SU-DHL-6 (cell line): ENCODE results near the gene FXYD3.

Source experiments
- H2AFZ ChIP-seq: fragments of 200-600 bp; sonication (generic); 2 replicates; pipeline ENCODE4 v1.6.1; 2014; ENCODE audit warnings: low read depth, mild to moderate bottlenecking, moderate library complexity, mixed read lengths, antibody characterized with exemption, low read length; ENCODE audit not compliant: severe bottlenecking
- H3F3A ChIP-seq: fragments of 200-600 bp; shearing (Covaris generic); 2 replicates; pipeline ENCODE4 v1.6.0; 2016; ENCODE audit warnings: antibody characterized with exemption, mild to moderate bottlenecking; ENCODE audit not compliant: insufficient read depth
- H3K27ac ChIP-seq: fragments of 200-600 bp; sonication (generic); 2 replicates; pipeline ENCODE4 v1.5.1; 2016; ENCODE audit warnings: low read depth, mild to moderate bottlenecking, low read length, moderate library complexity, mixed read lengths
- H3K27me3 ChIP-seq: fragments of 200-600 bp; sonication (generic), shearing (Covaris generic); 2 replicates; pipeline ENCODE4 v1.6.0; 2014; ENCODE audit warnings: mild to moderate bottlenecking, low read length
- H3K36me3 ChIP-seq: fragments of 200-600 bp; sonication (generic); 2 replicates; pipeline ENCODE4 v1.6.1; 2014; ENCODE audit warnings: mild to moderate bottlenecking, low read length, mixed read lengths
- H3K4me2 ChIP-seq: fragments of 300-600, 200-600 bp; shearing (Covaris generic), sonication (generic); 2 replicates; pipeline ENCODE4 v1.6.0; 2014; ENCODE audit warnings: low read length, low read depth, mild to moderate bottlenecking; ENCODE audit not compliant: poor library complexity, severe bottlenecking
- H3K4me3 ChIP-seq: fragments of 200-600 bp; sonication (generic); 2 replicates; pipeline ENCODE4 v1.5.1; 2014; ENCODE audit warnings: antibody characterized with exemption, low read length, mild to moderate bottlenecking, mixed read lengths; ENCODE audit not compliant: insufficient read depth, poor library complexity, severe bottlenecking
- H3K79me2 ChIP-seq: fragments of 200-600 bp; sonication (generic); 2 replicates; pipeline ENCODE4 v1.6.1; 2014; ENCODE audit warnings: mild to moderate bottlenecking, low read length, moderate library complexity; ENCODE audit not compliant: insufficient read depth
- H3K9ac ChIP-seq: fragments of 200-600 bp; sonication (generic); 2 replicates; pipeline ENCODE4 v1.7.0; 2014; ENCODE audit warnings: mild to moderate bottlenecking, low read length
- H3K9me2 ChIP-seq: fragments of 200-600 bp; sonication (generic); replicated peaks from 2 replicates; pipeline ENCODE4 v1.6.1; 2014; ENCODE audit warnings: low read length; ENCODE audit not compliant: insufficient read depth
- H3K9me3 ChIP-seq: fragments of 200-600 bp; sonication (generic); 2 replicates; pipeline ENCODE4 v1.6.1; 2014; ENCODE audit warnings: low read length, mixed read lengths; ENCODE audit not compliant: insufficient read depth
- H4K20me1 ChIP-seq: fragments of 200-600 bp; sonication (generic); 2 replicates; pipeline ENCODE4 v1.6.1; 2014; ENCODE audit warnings: low read depth, mild to moderate bottlenecking, antibody characterized with exemption, low read length, moderate library complexity, mixed read lengths
- CTCF ChIP-seq: fragments of 200-600 bp; sonication (generic); IDR thresholded peaks from one replicate; pipeline ENCODE4 v1.5.1; 2017; ENCODE audit warnings: antibody characterized with exemption, mild to moderate bottlenecking, low read length, moderate library complexity; ENCODE audit not compliant: insufficient read depth, poor library complexity, severe bottlenecking
- EZH2phosphoT487 ChIP-seq: fragments of 200-600 bp; sonication (generic), shearing (Covaris generic); conservative IDR thresholded peaks from 2 replicates; pipeline ENCODE4 v1.6.1; 2018; ENCODE audit warnings: mild to moderate bottlenecking, antibody characterized with exemption, low read length, moderate library complexity, mixed read lengths

FXYD3 gene

GRCh38 chr19:35075202-35076025, 40.2 kb upstream of the FXYD3 start:
- Histone ChIP-seq H3K9me2 (no peaks in the 10 kb centered on the region), H3K9ac (no peak overlapping the region), H4K20me1 (no peaks in the 10 kb centered on the region), H2AFZ (no peak overlapping the region), H3K27me3 (no peaks in the 10 kb centered on the region), H3K9me3 (no peaks in the 10 kb centered on the region; the same call in 1 of the 2 replicates), H3K27ac (no peak overlapping the region), H3K36me3 (no peaks in the 10 kb centered on the region), H3F3A (0 out of 2 replicates have a peak, but pooled peaks cover 3% of the 10 kb centered on the region), H3K4me3 (no peak overlapping the region), H3K79me2 (no peaks in the 10 kb centered on the region), H3K4me2 (no peak overlapping the region)
- TF ChIP-seq EZH2phosphoT487 (no peak), CTCF (no peak)

GRCh38 chr19:35076026-35076370, 39.6 kb upstream of the FXYD3 start:
- H3K9ac ChIP-seq, result no peak overlapping the region
- H3K27me3 ChIP-seq, result no peaks in the 10 kb centered on the region
- H3F3A ChIP-seq, result no peaks in the 10 kb centered on the region
- no peaks in the 10 kb centered on the region for H4K20me1 ChIP-seq
- H3K79me2 ChIP-seq, result no peaks in the 10 kb centered on the region
- no peak overlapping the region for H2AFZ ChIP-seq
- H3K9me3 ChIP-seq, result no peaks in the 10 kb centered on the region
- no peaks in the 10 kb centered on the region for H3K9me2 ChIP-seq
- no peak overlapping the region for H3K4me2 ChIP-seq
- no peak overlapping the region for H3K27ac ChIP-seq
- no peak for TF ChIP-seq EZH2phosphoT487
- no peak for TF ChIP-seq CTCF
- no peaks in the 10 kb centered on the region for H3K36me3 ChIP-seq
- H3K4me3 ChIP-seq, result no peak overlapping the region

GRCh38 chr19:35076657-35077056, 39.0 kb upstream of the FXYD3 start:
- Histone ChIP-seq H3K9me2 (no peaks in the 10 kb centered on the region), H3K4me2 (no peak overlapping the region), H3K36me3 (no peaks in the 10 kb centered on the region), H3K27ac (no peak overlapping the region), H2AFZ (no peak overlapping the region), H3K4me3 (no peak overlapping the region), H3K9ac (no peak overlapping the region), H3K27me3 (no peaks in the 10 kb centered on the region), H3K9me3 (no peaks in the 10 kb centered on the region), H4K20me1 (no peaks in the 10 kb centered on the region), H3K79me2 (no peaks in the 10 kb centered on the region), H3F3A (no peaks in the 10 kb centered on the region)
- TF ChIP-seq EZH2phosphoT487, result no peak
- TF ChIP-seq CTCF, result no peak
